K562 (cell line): ENCODE measurements around the gene C14orf180. TPM values are rescaled to one million over a fixed set of nuclear protein-coding genes. Genes with fewer than 3 reads are reported as not detected.

Experiments
- ATAC-seq: fragments of 200-7000 bp; cut with Tn5 transposase; 3 replicates; pipeline ENCODE4 v1.9.1; 2020; ENCODE audit warnings: moderate library complexity
- BruUV-seq: library from RNA; stranded (reverse); fragments of 400-500 nt; replicated peaks from 2 replicates; lab custom pipeline; 2021; lab: Mats Ljungman, UMichigan
- CTCF ChIA-PET: fragments of 300-600 bp; formaldehyde crosslinking; extraction: SDS; loops from one replicate; lab custom pipeline; 2021; ENCODE audit warnings: low intra/inter-chr PET ratio; lab: Yijun Ruan, JAX
- POLR2A ChIA-PET: fragments of 300-600, 350-650 bp; sonication (Branson Sonifier 250); formaldehyde crosslinking; extraction: SDS; loops from one replicate; lab custom pipeline; 2021; ENCODE audit warnings: antibody characterized with exemption, inconsistent platforms; lab: Yijun Ruan, JAX
- DNase-seq, 4 experiments: peaks; one replicate each; pipeline versions ENCODE4 v3.0.0 to v3.0.0-alpha.2; 2011 to 2018; ENCODE audit warnings: low spot score in 3 of 4, mixed read lengths in 3 of 4; ENCODE audit errors: extremely low read depth in 1 of 4
- FAIRE-seq: peaks from 2 replicates; lab custom pipeline; 2011; peaks lifted over from hg19 to GRCh38; lab: Jason Lieb, UNC
- H2AFZ ChIP-seq: 2 replicates; pipeline ENCODE4 v1.6.0; 2011; ENCODE audit warnings: low read depth, low read length, control low read depth, inconsistent platforms
- H3K27ac ChIP-seq: fragments of 200-600 bp; 3 replicates; pipeline ENCODE4 v1.8.0; 2011; ENCODE audit warnings: low read depth, mild to moderate bottlenecking, control low read depth, inconsistent platforms, low read length, moderate library complexity, mixed read lengths; ENCODE audit errors: extremely low read depth
- H3K27me3 ChIP-seq, 2 experiments: fragments of 300-600 bp in 1 of 2; 2 replicates in 1 of 2; 3 replicates in 1 of 2; pipeline versions ENCODE4 v1.6.0 to v1.8.0; 2011; ENCODE audit warnings: inconsistent platforms in 2 of 2, low read length in 2 of 2, mild to moderate bottlenecking in 1 of 2, mixed read lengths in 1 of 2, moderate library complexity in 1 of 2; ENCODE audit not compliant: control insufficient read depth in 2 of 2, insufficient read depth in 2 of 2
- H3K36me3 ChIP-seq: fragments of 300-600 bp; 3 replicates; pipeline ENCODE4 v1.8.0; 2011; ENCODE audit warnings: mild to moderate bottlenecking, low read length, inconsistent platforms; ENCODE audit not compliant: control insufficient read depth, insufficient read depth
- H3K4me1 ChIP-seq, 2 experiments: fragments of 200-600 bp in 1 of 2; replicated peaks in 1 of 2; 2 replicates in 1 of 2; 3 replicates in 1 of 2; pipeline versions ENCODE4 v1.5.1 to v1.8.0; 2011; ENCODE audit warnings: inconsistent platforms in 2 of 2, low read length in 2 of 2, mild to moderate bottlenecking in 1 of 2, mixed read lengths in 1 of 2, moderate library complexity in 1 of 2; ENCODE audit not compliant: control insufficient read depth in 2 of 2, insufficient read depth in 2 of 2
- H3K4me2 ChIP-seq: 2 replicates; pipeline ENCODE4 v1.6.1; 2011; ENCODE audit warnings: low read length, control low read depth, inconsistent platforms, mixed read lengths; ENCODE audit not compliant: insufficient read depth
- H3K4me3 ChIP-seq: fragments of 200-600 bp; sonication (generic), shearing (Covaris generic); 2 replicates; pipeline ENCODE4 v1.5.1; 2016; ENCODE audit warnings: control low read depth, inconsistent platforms
- H3K79me2 ChIP-seq: fragments of 200-600 bp; 3 replicates; pipeline ENCODE4 v1.8.0; 2011; ENCODE audit warnings: low read length, inconsistent platforms; ENCODE audit not compliant: control insufficient read depth, insufficient read depth
- H3K9ac ChIP-seq, 2 experiments: 2 replicates each; pipeline versions ENCODE4 v1.6.0 to v1.6.1; 2011; ENCODE audit warnings: low read depth in 2 of 2, low read length in 2 of 2, control low read depth in 1 of 2, inconsistent platforms in 1 of 2, mild to moderate bottlenecking in 1 of 2, mixed read lengths in 1 of 2; ENCODE audit not compliant: insufficient read depth in 1 of 2
- H3K9me1 ChIP-seq: one replicate; pipeline ENCODE4 v1.6.0; 2011; ENCODE audit warnings: inconsistent platforms, mild to moderate bottlenecking, low read length, moderate library complexity; ENCODE audit not compliant: control insufficient read depth, insufficient read depth
- H3K9me3 ChIP-seq: replicated peaks from 2 replicates; pipeline ENCODE4 v1.5.1; 2011; ENCODE audit warnings: low read depth, low read length, inconsistent platforms; ENCODE audit not compliant: control insufficient read depth, insufficient read depth
- H4K20me1 ChIP-seq: replicated peaks from 2 replicates; pipeline ENCODE4 v1.6.1; 2011; ENCODE audit warnings: low read length, inconsistent platforms, mixed read lengths; ENCODE audit not compliant: control insufficient read depth, insufficient read depth
- HDGF ChIP-seq: fragments of 450-650 bp; IDR thresholded peaks from 2 replicates; pipeline ENCODE4 v1.6.1; 2016
- ZC3H4 ChIP-seq: sonication (generic); formaldehyde crosslinking; IDR thresholded peaks from 2 replicates; pipeline ENCODE4 v1.9.0; 2021; ENCODE audit warnings: missing genetic modification reagents, borderline replicate concordance
- ZFPM2 ChIP-seq: fragments of 250-450 bp; sonication (Bioruptor Pico); IDR thresholded peaks from 2 replicates; pipeline ENCODE4 v1.5.1; 2022; ENCODE audit warnings: mild to moderate bottlenecking
- ZNF280B ChIP-seq: fragments of 250-450 bp; sonication (Bioruptor Pico); IDR thresholded peaks from 2 replicates; pipeline ENCODE4 v1.5.1; 2021; ENCODE audit warnings: mild to moderate bottlenecking
- WGBS: fragments of 100-300 bp; shearing (Covaris generic); methylation state at CpG from one replicate; pipeline ENCODE4 v1.1.6; 2016; ENCODE audit warnings: low coverage, mixed read lengths; ENCODE audit not compliant: insufficient coverage; ENCODE audit errors: missing lambda C conversion rate; 5-methylcytosine and 5-hydroxymethylcytosine counted together
- in situ Hi-C: fragments of 300-500 bp; cut with MboI; formaldehyde crosslinking; loops from 4 replicates; pipeline ENCODE4 v1.15.0; 2018; ENCODE audit warnings: inconsistent platforms, mixed read lengths
- intact Hi-C: fragments of 100-400 bp; cut with micrococcal nuclease; formaldehyde crosslinking; loops from 2 replicates; pipeline ENCODE4 v1.14.2; 2022
- polyA plus RNA-seq, 8 experiments: library from polyadenylated mRNA; depleted of rRNA in 4 of 8; stranded (reverse) in 5 of 8; unstranded in 3 of 8; fragments of >200 nt; fragmentation: Nextera tagmentation in 2 of 8; fragmentation: Illumina TruSeq in 1 of 8; extraction: Ambion mirVana in 2 of 8; extraction: Trizol in 1 of 8; gene quantifications; 2 replicates each; pipeline versions ENCODE4 v1.2.1 to v1.2.3, GENCODE V29; 2011 to 2014; ENCODE audit warnings: inconsistent platforms in 1 of 8, missing spikeins in 1 of 8
- total RNA-seq, 7 experiments: library from RNA; depleted of rRNA in 6 of 7; stranded (reverse); fragments of >200 nt in 6 of 7; fragmentation: Illumina TruSeq in 2 of 7; extraction: Trizol in 2 of 7; gene quantifications; 2 replicates each; pipeline versions ENCODE4 v1.2.1 to v1.2.3, GENCODE V29; 2011 to 2021; ENCODE audit warnings: low replicate concordance in 1 of 7
- TF ChIP-seq, protein P1 (sequence below): IDR thresholded peaks from 2 replicates; pipeline ENCODE4 v1.6.1; 2011; ENCODE audit warnings: borderline replicate concordance, low read depth, mild to moderate bottlenecking, moderate library complexity, low read length; ENCODE audit not compliant: insufficient read depth, poor library complexity, severe bottlenecking
- TF ChIP-seq, protein P2 (sequence below): fragments of 450-650 bp; formaldehyde crosslinking; IDR thresholded peaks from 2 replicates; pipeline ENCODE4 v1.4.0; 2020; ENCODE audit warnings: mild to moderate bottlenecking, moderate library complexity

Gene C14orf180
- total and polyA plus RNA-seq, 9 of the 15 experiments (the other 6 are each of a cell fraction or from before 2014, with no cell fraction given) = not detected

DNA sequence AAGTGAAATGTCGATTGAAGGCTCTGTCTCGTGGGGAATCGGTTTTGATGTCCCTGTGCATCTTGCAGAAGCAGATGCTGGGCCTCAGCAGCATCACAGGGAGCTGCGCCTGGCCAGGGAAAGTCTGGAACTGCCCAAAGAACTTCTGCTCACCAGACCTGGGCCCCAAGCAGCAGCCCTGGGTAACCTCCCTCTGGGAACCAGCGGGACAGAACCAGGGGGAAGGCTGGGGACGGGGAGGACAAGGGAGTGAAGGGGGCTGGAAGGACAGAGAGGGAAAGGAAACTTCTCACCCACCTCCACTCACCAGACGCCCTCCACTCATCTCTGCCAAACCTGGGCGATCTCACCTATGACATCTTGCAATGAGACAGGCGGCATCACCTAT lies 26.8 kb upstream of the C14orf180 start:
- TF ChIP-seq, protein P1, sequence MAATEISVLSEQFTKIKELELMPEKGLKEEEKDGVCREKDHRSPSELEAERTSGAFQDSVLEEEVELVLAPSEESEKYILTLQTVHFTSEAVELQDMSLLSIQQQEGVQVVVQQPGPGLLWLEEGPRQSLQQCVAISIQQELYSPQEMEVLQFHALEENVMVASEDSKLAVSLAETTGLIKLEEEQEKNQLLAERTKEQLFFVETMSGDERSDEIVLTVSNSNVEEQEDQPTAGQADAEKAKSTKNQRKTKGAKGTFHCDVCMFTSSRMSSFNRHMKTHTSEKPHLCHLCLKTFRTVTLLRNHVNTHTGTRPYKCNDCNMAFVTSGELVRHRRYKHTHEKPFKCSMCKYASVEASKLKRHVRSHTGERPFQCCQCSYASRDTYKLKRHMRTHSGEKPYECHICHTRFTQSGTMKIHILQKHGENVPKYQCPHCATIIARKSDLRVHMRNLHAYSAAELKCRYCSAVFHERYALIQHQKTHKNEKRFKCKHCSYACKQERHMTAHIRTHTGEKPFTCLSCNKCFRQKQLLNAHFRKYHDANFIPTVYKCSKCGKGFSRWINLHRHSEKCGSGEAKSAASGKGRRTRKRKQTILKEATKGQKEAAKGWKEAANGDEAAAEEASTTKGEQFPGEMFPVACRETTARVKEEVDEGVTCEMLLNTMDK = no peak
- TF ChIP-seq ZC3H4 (CRISPR knock-in tag) = no peak
- TF ChIP-seq, protein P2, sequence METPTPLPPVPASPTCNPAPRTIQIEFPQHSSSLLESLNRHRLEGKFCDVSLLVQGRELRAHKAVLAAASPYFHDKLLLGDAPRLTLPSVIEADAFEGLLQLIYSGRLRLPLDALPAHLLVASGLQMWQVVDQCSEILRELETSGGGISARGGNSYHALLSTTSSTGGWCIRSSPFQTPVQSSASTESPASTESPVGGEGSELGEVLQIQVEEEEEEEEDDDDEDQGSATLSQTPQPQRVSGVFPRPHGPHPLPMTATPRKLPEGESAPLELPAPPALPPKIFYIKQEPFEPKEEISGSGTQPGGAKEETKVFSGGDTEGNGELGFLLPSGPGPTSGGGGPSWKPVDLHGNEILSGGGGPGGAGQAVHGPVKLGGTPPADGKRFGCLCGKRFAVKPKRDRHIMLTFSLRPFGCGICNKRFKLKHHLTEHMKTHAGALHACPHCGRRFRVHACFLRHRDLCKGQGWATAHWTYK (CRISPR knock-in tag) = no peak
- TF ChIP-seq ZFPM2 = no peak
- TF ChIP-seq HDGF = no peak
- TF ChIP-seq ZNF280B (CRISPR knock-in tag) = no peak
- intact Hi-C loops = no loop called here
- no peaks in the 10 kb centered on the region for H3K9me3 ChIP-seq
- H3K79me2 ChIP-seq = no peaks in the 10 kb centered on the region
- in situ Hi-C loops = no loop called here
- FAIRE-seq = no peak
- no peak for ATAC-seq
- H3K4me1 ChIP-seq = no peaks in the 10 kb centered on the region
- no peak for DNase-seq
- H3K9me1 ChIP-seq = no peaks in the 10 kb centered on the region
- H2AFZ ChIP-seq = no peak overlapping the region
- 2% methylated on average over 6 of the region's 9 CpGs for WGBS
- POLR2A ChIA-PET = no interaction called here
- H3K27me3 ChIP-seq = peaks cover 0 to 32% of the 10 kb centered on the region in 2 experiments; a peak in 2 of 5 replicates
- no peak overlapping the region for H3K4me3 ChIP-seq
- H3K36me3 ChIP-seq = no peaks in the 10 kb centered on the region
- H3K9ac ChIP-seq = no peak overlapping the region
- H3K4me2 ChIP-seq = no peak overlapping the region
- BruUV-seq = no TSS peak
- CTCF ChIA-PET = no interaction called here
- no peak overlapping the region for H3K27ac ChIP-seq
- no peaks in the 10 kb centered on the region; the same call in 1 of the 2 replicates for H4K20me1 ChIP-seq
